NCI-H460 (cell line): ENCODE measurements around the gene ZFHX3. TPM values are rescaled to one million over a fixed set of nuclear protein-coding genes. Genes with fewer than 3 reads are reported as not detected.
"Not testable (repeated sequence)": the region's sequence is repeated elsewhere in the genome, so short reads cannot be mapped to it uniquely, and the experiment has no call there.

Source experiments
- DNase-seq: peaks from one replicate; pipeline ENCODE4 v3.0.0-alpha.2; 2016; ENCODE audit warnings: low read depth; ENCODE audit errors: extremely low read depth
- total RNA-seq: library from RNA; depleted of rRNA; stranded (reverse); fragments of >200 nt; shearing (Covaris generic); gene quantifications from 2 replicates; pipeline ENCODE4 v1.2.3, GENCODE V29; 2014

ZFHX3 gene
- total RNA-seq, 1 experiment from 2014 or later: 5.5 TPM

DNA sequence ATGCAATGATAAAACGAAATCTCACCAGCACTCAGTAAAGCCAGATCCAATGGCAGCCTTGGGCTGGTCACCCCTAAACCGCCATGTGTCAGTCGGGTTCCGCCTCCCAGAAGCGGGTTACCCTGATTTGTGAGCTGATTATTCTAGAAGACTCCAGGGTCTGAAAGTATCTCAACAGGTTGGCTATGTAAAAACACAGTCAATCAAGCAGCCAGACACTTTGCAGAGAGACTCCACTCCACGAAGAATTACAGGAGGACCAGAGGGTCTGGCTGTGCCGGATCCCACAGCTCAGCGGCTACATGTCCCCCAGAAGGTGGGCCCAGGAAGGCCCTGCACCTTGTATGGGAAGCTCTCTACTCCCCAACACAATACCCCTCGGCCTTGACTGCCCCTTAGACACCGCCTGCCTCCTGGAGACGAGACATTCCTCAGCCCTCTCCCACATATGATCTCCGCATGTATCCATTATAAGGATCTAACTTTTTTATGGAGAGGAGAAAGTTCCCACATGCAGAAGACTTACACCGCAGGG lies 23.3 kb downstream of the ZFHX3 start:
- no peak for DNase-seq

- no peak for DNase-seq
Observed at GRCh38 chr16:73023752-73024570, 24.0 kb downstream of the ZFHX3 start.

DNA sequence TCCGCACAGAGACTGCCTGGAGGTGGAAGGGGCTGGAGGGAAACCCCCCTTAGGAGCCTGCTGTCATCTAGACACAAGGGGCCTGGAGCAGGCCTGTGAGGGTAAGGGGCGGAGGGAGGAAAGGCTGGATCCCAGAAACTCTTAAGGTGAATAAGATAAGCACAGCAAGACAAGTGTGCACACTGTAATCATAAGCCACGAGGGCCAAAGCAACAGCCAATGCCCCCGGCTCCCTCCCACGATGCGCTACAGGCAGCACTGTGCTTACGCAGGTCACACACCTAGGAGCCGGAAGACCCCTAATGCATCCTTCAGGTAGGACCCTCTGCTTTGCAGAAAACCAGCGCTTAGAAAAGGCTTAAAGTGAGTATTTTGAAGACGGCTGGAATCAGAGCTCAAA lies 24.6 kb downstream of the ZFHX3 start:
- DNase-seq: no peak

GRCh38 chr16:73022534-73022933 lies 25.4 kb downstream of the ZFHX3 start:
- no peak for DNase-seq

GRCh38 chr16:73021866-73022495 lies 25.9 kb downstream of the ZFHX3 start:
- no peak for DNase-seq

DNA sequence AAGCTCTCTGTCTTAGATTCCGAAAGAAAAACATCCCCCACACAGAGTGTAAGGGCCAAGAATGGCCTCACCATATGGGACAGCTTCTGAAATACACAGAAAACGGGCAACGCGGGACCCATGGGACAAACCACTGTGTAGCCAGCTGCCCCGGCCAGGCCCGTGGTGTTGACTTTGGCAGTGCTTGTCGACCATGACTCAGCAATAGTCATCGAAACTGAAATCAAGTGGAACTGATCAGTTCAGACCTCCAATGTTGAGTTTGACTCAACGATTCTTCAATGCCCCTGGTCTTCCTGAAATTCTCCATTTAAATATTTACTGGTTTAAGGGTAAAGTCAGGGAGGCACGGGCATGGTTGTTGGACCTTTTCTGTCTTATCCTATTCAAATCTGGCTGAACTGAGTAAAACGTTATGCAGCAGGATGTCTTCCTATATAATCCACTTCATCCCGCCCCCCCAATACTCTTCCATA lies 27.5 kb downstream of the ZFHX3 start:
- DNase-seq: peak; percentile 83

DNA sequence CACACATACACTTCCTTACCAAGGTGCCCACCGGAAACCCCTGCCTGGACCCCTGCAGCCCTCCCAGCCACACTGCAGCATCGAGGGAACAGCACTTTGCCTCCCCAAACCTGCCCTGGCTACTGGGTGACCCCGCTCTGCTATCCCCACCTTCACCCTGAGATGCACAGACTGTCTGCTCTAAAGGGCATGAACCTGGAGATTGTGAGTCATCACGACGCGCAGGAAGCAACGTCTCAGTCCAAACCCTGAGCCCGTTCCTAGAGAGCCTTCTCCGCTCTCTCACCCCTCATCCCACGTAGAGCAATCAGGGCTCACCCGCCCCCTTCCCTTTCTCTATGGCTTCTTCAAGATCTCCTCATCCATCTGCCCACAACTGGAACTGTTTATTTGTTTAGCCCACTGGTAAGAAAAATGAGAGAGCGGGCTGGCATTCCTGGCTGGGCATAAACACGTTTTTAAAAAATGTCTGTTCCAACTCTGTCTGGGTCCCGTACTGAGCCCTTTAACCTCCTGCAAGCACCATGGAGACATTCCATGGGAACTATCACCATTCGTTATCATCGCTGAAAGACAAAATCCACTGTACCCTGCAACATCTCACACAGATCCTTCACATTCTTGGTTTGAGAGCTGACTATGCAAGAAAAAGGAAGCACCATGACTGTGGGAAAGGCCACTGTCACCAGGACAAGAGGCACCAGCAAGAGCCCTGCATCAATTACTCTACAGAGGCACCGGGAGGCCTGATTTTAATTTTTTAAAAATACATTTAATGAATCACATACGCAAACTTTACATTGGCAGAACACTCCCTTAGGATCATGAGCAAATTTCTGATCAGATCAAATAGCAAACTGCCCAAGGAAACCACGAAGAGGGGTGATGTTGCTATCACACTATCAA lies 28.2 kb downstream of the ZFHX3 start:
- peak; percentile 68 for DNase-seq

DNA sequence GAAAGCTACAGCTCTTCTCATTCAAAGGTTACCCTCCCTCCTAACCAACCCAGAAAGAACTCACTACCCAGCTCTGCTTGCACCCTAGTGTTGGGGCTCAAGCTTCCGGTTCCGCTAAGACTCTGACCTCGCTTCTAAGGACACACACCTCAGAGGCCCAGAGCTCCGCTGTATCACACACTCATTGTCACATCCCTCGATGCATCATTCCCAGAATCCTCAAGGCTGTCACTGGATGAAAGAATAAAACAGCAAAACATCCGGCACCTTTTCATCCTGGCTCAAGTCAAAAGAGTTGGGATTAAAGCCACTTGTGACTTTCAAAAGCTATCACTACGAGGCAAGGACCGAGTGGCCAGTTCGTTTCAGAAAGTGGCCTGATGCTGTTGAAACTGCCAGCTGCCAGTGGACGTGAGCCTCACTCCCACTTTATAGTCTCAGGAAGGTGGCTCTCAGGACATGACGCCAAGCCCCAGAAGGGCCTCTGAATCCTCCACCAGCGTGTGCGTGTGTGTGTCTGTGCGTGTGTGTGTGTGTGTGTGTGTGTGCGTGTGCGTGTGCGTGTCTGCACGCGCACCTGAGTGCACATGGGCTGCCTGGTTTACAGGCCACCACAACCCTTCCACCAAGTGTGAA lies 29.0 kb downstream of the ZFHX3 start:
- no peak for DNase-seq

DNA sequence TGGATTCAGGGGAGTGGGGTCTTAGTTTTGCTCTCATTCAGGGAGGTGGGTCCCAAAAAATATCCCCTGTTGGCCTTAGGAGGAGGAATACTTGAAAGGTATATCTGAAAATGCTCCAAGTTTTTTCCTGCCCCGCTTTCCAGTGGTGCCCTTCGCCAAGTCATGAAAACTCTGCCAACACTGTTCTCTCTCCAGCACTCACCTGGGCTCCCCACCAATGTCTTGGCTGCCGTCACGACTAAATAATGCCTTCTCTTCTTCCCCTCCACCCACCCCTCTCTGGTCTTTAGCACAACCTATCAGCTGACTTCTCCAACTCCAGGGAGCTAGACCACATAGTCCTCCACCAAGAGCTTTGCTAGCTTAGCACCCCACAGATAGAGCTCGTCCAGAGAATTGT lies 30.6 kb downstream of the ZFHX3 start:
- DNase-seq: no peak

DNA sequence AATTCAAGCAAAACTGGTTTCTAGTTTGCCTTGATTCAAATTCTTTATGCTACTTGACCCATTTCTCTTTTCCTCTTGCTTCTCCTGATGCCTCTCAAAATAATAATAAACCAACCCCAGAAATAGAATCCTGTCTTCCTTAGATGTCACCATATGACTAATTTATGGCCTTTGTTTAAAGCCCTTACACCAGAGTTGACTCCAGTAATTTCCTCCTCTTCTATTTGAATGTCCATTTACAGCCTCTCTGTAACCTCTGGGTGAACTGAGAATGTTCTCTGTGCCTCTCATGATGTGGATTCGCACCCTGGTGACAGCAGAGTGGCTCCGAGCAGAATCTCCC lies 31.5 kb downstream of the ZFHX3 start:
- no peak for DNase-seq

DNA sequence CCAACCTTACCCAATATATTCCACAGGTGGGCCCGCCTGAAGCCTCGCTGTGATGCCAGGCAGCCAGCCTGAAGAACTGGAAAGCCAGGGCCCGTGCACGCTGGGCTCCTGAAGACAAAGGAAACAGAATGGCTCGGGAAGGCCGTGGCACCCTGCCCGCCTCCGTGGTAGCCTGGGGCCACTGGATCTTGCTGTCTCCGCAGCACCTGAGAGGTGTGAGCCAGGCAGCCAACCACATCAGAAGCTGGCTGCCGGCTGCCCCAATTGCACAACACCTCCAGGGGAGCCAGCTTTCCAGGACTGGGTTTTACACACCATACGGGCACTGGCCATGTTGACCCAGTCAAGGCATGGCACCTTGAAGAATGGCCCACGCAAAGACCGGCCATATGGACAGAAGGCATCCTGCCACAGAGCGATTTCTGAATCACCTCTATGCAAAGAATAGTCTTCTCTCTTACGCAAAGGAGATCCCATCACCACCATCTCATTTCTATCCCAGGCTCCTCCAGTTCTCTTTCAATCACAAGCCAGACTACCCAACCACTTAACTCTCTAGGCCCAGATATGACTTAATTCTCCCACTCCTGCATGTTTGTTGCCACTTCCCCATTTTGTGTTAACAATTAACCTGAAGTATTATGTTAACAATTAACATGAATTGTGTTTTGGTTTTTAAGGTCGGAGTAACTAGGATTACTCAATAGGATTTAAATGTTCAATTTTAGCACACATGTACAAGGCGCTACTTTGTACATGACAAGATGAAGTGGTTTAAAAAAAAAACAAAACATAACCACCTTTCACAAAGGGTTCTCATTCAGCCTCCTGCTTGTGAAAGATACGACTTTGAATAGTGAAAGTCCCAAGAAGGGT lies 32.1 kb downstream of the ZFHX3 start:
- DNase-seq: no peak

- no peak for DNase-seq
Observed at GRCh38 chr16:73014768-73015167, 33.2 kb downstream of the ZFHX3 start.

GRCh38 chr16:73013974-73014373 lies 34.0 kb downstream of the ZFHX3 start:
- no peak for DNase-seq

- DNase-seq: no peak
Observed at GRCh38 chr16:73012341-73012740, 35.6 kb downstream of the ZFHX3 start.

GRCh38 chr16:73011926-73012325 lies 36.0 kb downstream of the ZFHX3 start:
- no peak for DNase-seq

DNA sequence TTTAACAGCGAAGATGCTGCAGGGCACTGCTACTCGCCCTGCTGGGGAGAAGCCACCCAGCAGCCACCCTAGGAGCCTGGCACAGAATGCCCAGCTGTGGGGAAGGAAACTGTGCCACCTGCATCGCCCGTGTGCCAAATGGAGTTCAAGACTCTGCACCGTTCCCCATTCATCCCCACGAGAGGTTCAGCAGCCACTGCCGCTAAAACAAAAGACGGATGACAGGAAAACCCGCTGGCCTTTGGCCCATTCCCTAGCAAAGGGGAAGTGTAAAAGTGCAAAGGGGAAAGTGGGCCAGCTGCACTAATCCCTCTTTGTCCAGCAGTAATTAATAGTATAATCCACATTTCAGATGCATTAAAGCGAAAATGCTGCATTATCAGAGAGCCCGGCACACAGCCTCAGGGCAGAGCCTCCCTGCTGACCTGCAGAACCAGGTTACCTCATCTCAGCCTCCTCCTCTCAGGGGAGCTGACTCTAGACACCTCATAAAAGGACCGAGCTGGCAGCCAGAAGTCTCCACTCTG lies 37.7 kb downstream of the ZFHX3 start:
- DNase-seq: no peak

- not testable (repeated sequence) for DNase-seq
Observed at GRCh38 chr16:73009710-73010109, 38.2 kb downstream of the ZFHX3 start.

DNA sequence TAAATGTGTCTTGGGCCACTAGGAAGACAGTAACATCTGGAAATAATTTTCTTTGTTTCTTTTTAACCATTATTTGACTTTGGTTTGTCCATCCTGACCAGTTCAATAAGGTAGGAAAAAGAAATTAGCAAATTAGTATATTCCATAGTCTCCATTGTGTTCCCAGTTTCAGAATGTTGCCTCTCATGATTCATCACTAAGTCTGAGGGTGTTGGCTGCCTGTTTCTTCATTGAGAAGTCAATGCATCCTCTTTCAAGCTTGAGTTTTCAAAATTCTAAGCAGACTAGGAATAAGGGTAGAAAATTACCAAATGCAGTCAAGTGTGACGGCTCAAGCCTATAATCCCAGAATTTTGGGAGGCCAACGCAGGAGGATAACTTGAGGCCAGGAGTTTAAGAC lies 41.9 kb downstream of the ZFHX3 start:
- no peak for DNase-seq

- no peak for DNase-seq
Observed at GRCh38 chr16:73002866-73003265, 45.1 kb downstream of the ZFHX3 start.
